ENCODE data around the gene TRAF7. TPM values are rescaled to one million over a fixed set of nuclear protein-coding genes. Genes with fewer than 3 reads are reported as not detected.

TRAF7 gene
- total RNA-seq, 1 donor from 2014 or later, result 70.7 TPM

- Mint-ChIP-seq H3K4me3 (ENCODE audit: low read depth) (no peak overlapping the region), H3K4me1 (ENCODE audit: low read depth) (no peaks in the 10 kb centered on the region), H3K9me3 (no peaks in the 10 kb centered on the region), H3K27me3 (ENCODE audit: low read depth) (peaks cover 5% of the 10 kb centered on the region), H3K36me3 (ENCODE audit: low read depth) (no peaks in the 10 kb centered on the region), H3K27ac (no peak overlapping the region)
- intact Hi-C loops (cut with micrococcal nuclease), result no loop called here
- DNase-seq (ENCODE audit: low spot score), result no peak
Measured at GRCh38 chr16:2189252-2189893, 33.8 kb downstream of the TRAF7 start.

DNA sequence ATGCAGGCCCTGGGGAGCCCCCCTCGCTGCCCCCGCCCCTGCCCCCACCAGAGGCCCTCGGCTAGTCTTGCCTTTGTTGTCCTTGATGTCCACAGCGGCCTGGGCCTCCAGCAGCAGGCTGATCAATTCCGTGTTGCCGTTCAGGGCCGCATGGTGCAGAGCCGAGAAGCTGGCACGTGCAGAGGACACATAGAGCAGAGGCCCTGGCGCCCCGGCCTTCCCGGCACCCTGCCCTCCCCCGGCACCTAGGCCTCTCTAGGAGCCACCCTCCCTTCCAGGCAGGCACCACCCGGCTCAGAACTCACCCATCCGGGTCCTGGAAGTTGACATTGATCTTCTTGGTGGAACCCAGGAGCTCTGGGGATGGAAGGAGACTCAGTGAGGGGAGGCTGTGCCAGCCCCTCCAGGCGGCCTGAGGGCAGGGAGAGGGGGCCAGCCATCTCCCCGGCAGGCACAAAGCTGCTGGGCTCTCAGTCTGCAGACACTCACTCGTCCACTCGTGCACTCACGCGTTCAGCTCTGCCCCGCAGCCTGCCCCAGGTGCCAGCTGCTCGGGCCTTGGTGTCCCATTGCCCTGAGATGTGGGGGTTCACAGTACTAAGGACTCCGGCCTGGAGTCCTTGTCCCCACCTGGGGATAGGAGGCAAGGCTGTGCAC is 34.5 kb downstream of the TRAF7 start:
- H3K9me3 Mint-ChIP-seq, result no peaks in the 10 kb centered on the region
- no peaks in the 10 kb centered on the region for H3K4me1 Mint-ChIP-seq (ENCODE audit: low read depth)
- DNase-seq (ENCODE audit: low spot score), result no peak
- intact Hi-C loops (cut with micrococcal nuclease), result no loop called here
- no peak overlapping the region for H3K27ac Mint-ChIP-seq
- no peak overlapping the region for H3K4me3 Mint-ChIP-seq (ENCODE audit: low read depth)
- peaks cover 10% of the 10 kb centered on the region for H3K27me3 Mint-ChIP-seq (ENCODE audit: low read depth)
- H3K36me3 Mint-ChIP-seq (ENCODE audit: low read depth), result no peaks in the 10 kb centered on the region

GRCh38 chr16:2190659-2191445 is 35.3 kb downstream of the TRAF7 start:
- H3K36me3 Mint-ChIP-seq (ENCODE audit: low read depth), result no peaks in the 10 kb centered on the region
- H3K27me3 Mint-ChIP-seq (ENCODE audit: low read depth), result peaks cover 12% of the 10 kb centered on the region
- DNase-seq (ENCODE audit: low spot score), result no peak
- no peaks in the 10 kb centered on the region for H3K4me1 Mint-ChIP-seq (ENCODE audit: low read depth)
- no peak overlapping the region for H3K27ac Mint-ChIP-seq
- no peak overlapping the region for H3K4me3 Mint-ChIP-seq (ENCODE audit: low read depth)
- no peaks in the 10 kb centered on the region for H3K9me3 Mint-ChIP-seq
- intact Hi-C loops (cut with micrococcal nuclease), result no loop called here

- Mint-ChIP-seq H3K27me3 (ENCODE audit: low read depth) (peaks cover 12% of the 10 kb centered on the region), H3K36me3 (ENCODE audit: low read depth) (no peaks in the 10 kb centered on the region), H3K9me3 (no peaks in the 10 kb centered on the region), H3K27ac (no peak overlapping the region), H3K4me3 (ENCODE audit: low read depth) (no peak overlapping the region), H3K4me1 (ENCODE audit: low read depth) (no peaks in the 10 kb centered on the region)
- DNase-seq (ENCODE audit: low spot score), result no peak
- intact Hi-C loops (cut with micrococcal nuclease), result no loop called here
Measured at GRCh38 chr16:2191446-2191706, 35.8 kb downstream of the TRAF7 start.

- H3K4me1 Mint-ChIP-seq (ENCODE audit: low read depth), result no peaks in the 10 kb centered on the region
- no peak overlapping the region for H3K27ac Mint-ChIP-seq
- no peaks in the 10 kb centered on the region for H3K36me3 Mint-ChIP-seq (ENCODE audit: low read depth)
- no peaks in the 10 kb centered on the region for H3K9me3 Mint-ChIP-seq
- no peak for DNase-seq (ENCODE audit: low spot score)
- H3K27me3 Mint-ChIP-seq (ENCODE audit: low read depth), result peaks cover 34% of the 10 kb centered on the region
- intact Hi-C loops (cut with micrococcal nuclease), result no loop called here
- H3K4me3 Mint-ChIP-seq (ENCODE audit: low read depth), result no peak overlapping the region
Measured at GRCh38 chr16:2194166-2194834, 38.7 kb downstream of the TRAF7 start.

- no peaks in the 10 kb centered on the region for H3K9me3 Mint-ChIP-seq
- peaks cover 35% of the 10 kb centered on the region for H3K27me3 Mint-ChIP-seq (ENCODE audit: low read depth)
- no peak overlapping the region for H3K4me3 Mint-ChIP-seq (ENCODE audit: low read depth)
- peak; percentile 45 for DNase-seq (ENCODE audit: low spot score)
- no peak overlapping the region for H3K27ac Mint-ChIP-seq
- H3K36me3 Mint-ChIP-seq (ENCODE audit: low read depth), result no peaks in the 10 kb centered on the region
- H3K4me1 Mint-ChIP-seq (ENCODE audit: low read depth), result no peaks in the 10 kb centered on the region
- intact Hi-C loops (cut with micrococcal nuclease), result no loop called here
Measured at GRCh38 chr16:2194852-2195321, 39.3 kb downstream of the TRAF7 start.

DNA sequence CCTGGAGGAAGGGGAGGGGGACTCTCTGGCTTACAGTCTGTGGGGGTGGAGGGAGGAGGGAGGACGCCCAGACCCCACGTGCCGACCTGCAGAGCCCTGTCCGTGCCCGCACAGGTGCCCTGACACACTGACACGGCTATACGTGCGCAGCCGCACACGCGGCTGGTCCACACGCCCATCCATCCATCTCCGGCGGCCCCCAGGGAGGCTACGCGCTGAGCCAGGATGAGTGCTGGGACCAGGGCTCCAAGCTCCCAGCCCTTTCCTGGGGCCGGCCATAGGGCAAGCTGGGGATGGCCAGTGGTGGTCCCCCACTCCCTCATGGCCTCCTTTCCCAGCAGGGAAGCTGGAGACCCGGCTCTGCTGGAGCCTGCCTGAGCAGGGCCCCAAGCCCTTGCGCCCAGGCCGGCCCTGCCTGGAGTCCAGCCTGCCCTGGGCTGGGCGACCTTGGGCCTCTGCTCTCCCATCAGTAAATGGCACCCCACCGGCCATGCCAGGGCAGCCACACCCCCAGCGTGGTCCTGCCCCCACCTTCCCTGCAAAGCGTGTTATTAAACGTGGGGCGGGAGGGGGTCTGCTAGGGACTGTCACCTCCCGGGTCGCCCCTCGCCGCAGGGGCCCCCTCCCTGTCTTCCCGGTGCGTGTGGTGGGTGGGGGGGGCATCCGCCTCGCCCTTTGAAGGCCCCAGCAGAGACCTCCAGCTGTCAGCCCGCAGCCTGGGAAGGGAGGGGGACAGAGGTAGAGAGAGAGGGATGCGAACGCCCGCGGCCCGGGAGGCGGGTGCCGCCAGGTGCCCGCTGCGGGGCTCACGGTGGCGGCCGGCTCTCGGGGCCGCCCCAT is 40.0 kb downstream of the TRAF7 start:
- peaks cover 41% of the 10 kb centered on the region for H3K27me3 Mint-ChIP-seq (ENCODE audit: low read depth)
- H3K4me1 Mint-ChIP-seq (ENCODE audit: low read depth), result no peaks in the 10 kb centered on the region
- no peak for DNase-seq (ENCODE audit: low spot score)
- H3K27ac Mint-ChIP-seq, result no peak overlapping the region
- H3K36me3 Mint-ChIP-seq (ENCODE audit: low read depth), result no peaks in the 10 kb centered on the region
- H3K4me3 Mint-ChIP-seq (ENCODE audit: low read depth), result peak overlapping the region; percentile 17
- no peaks in the 10 kb centered on the region for H3K9me3 Mint-ChIP-seq
- intact Hi-C loops (cut with micrococcal nuclease), result no loop called here

- Mint-ChIP-seq H3K36me3 (ENCODE audit: low read depth) (no peaks in the 10 kb centered on the region), H3K27ac (no peak within 1 kb of the TSS), H3K4me3 (ENCODE audit: low read depth) (peak within 1 kb of the TSS; percentile 47), H3K9me3 (no peaks in the 10 kb centered on the region), H3K27me3 (ENCODE audit: low read depth) (peaks cover 41% of the 10 kb centered on the region), H3K4me1 (ENCODE audit: low read depth) (no peaks in the 10 kb centered on the region)
- DNase-seq (ENCODE audit: low spot score), result no peak
- intact Hi-C loops (cut with micrococcal nuclease), result no loop called here
Measured at GRCh38 chr16:2196162-2196980, 40.8 kb downstream of the TRAF7 start, which contains the start of gene CASKIN1. CASKIN1 (minus strand) TSS chr16:2196605; CDS start chr16:2196432, 173 bp downstream.

GRCh38 chr16:2196981-2197511 is 41.5 kb downstream of the TRAF7 start:
- H3K36me3 Mint-ChIP-seq (ENCODE audit: low read depth), result no peaks in the 10 kb centered on the region
- no peak for DNase-seq (ENCODE audit: low spot score)
- H3K27me3 Mint-ChIP-seq (ENCODE audit: low read depth), result peaks cover 47% of the 10 kb centered on the region
- no peak overlapping the region for H3K27ac Mint-ChIP-seq
- no peaks in the 10 kb centered on the region for H3K9me3 Mint-ChIP-seq
- peak overlapping the region; percentile 47 for H3K4me3 Mint-ChIP-seq (ENCODE audit: low read depth)
- H3K4me1 Mint-ChIP-seq (ENCODE audit: low read depth), result no peaks in the 10 kb centered on the region
- intact Hi-C loops (cut with micrococcal nuclease), result no loop called here

- H3K27me3 Mint-ChIP-seq (ENCODE audit: low read depth), result peaks cover 49% of the 10 kb centered on the region
- H3K4me3 Mint-ChIP-seq (ENCODE audit: low read depth), result no peak overlapping the region
- no peaks in the 10 kb centered on the region for H3K36me3 Mint-ChIP-seq (ENCODE audit: low read depth)
- no peaks in the 10 kb centered on the region for H3K4me1 Mint-ChIP-seq (ENCODE audit: low read depth)
- intact Hi-C loops (cut with micrococcal nuclease), result no loop called here
- H3K9me3 Mint-ChIP-seq, result no peaks in the 10 kb centered on the region
- DNase-seq (ENCODE audit: low spot score), result no peak
- H3K27ac Mint-ChIP-seq, result no peak overlapping the region
Measured at GRCh38 chr16:2197765-2198164, 42.2 kb downstream of the TRAF7 start.

DNA sequence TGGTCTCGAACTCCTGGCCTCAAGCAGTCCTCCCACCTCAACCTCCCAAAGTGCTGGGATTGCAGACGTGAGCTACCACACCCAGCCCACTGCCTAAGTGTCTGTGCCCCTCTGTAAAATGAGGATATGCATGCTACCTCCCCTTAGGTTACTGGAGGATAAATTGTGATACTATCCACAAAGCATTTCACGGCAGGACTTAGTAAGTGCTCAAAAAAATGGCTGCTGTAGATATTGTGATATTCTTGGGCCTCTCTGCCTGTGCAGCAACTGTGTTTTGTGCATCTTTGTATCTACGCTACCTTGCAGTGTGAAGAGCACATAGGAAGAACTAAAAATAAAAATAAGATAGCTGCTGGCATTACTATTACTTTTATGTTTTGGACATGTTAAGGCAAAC is 42.7 kb downstream of the TRAF7 start:
- Mint-ChIP-seq H3K9me3 (no peaks in the 10 kb centered on the region), H3K27me3 (ENCODE audit: low read depth) (peaks cover 49% of the 10 kb centered on the region), H3K4me1 (ENCODE audit: low read depth) (no peaks in the 10 kb centered on the region), H3K36me3 (ENCODE audit: low read depth) (no peaks in the 10 kb centered on the region), H3K27ac (no peak overlapping the region), H3K4me3 (ENCODE audit: low read depth) (peak overlapping the region; percentile 37)
- no peak for DNase-seq (ENCODE audit: low spot score)
- intact Hi-C loops (cut with micrococcal nuclease), result no loop called here

Measured in activated T-helper 2 cell treated with anti-CD3 and anti-CD28 coated beads, Interferon-gamma antibody, Interleukin-2, Interleukin-4, amounts not matched to agents 10 μg/mL and 5 μg/mL and 100 μg/mL, durations not matched to agents 14 hours and 24 hours and 36 hours (primary cell).